HG03097 (cell line): ENCODE results near the gene GNGT2.

ENCODE experiments used
- ATAC-seq: cut with Tn5 transposase; IDR thresholded peaks from one replicate; pipeline ENCODE4 v1.9.1; 2021; ENCODE audit not compliant: unreplicated experiment, low FRiP score

Gene GNGT2

DNA sequence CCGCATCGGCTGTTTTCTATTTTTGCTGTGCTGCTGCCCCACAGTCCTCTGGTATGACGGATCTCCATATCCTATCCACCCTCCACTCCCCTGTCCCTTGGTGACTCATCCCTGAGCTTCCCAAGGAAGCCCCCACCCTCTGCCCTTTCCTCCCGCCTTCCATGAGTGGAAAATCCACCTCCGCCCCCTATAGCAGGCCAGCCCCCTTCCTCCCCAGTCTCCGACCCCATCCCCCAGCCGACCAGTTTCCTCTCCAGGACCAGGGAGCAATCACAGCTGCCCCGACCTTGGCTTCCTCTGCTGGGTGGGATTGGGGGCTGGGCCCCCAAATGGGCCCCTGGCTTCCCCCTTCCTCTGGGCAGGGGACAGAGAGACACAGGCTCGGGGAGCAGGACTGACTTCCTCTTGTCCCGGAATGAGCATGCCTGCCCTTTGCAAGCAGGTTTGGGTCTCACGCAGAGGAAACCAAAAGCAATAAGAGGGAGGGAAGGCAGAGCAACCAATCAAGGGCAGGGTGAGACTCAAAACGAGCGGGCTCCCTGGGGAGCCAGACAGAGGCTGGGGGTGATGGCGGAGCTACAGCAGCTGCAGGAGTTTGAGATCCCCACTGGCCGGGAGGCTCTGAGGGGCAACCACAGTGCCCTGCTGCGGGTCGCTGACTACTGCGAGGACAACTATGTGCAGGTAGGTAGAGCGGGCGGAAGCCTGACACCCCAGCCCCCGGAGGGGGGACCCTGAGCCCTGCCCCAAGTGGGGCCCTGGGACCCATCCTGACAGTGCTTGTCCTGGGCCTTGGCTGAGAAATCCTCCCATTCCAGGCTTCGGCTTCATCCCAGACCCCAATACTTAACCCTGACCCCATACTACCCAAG lies at the start of gene GNGT2, which contains the start of gene ABI3:
Gene GNGT2 (minus strand): TSS at position 417 of the 872 bp plus-strand sequence. CDS start 3,152 bp downstream, outside the sequence.
Gene ABI3 (plus strand): TSS at position 550 of the 872 bp plus-strand sequence. CDS start 18 bp downstream, at position 568.
- peak; percentile 74 for ATAC-seq

DNA sequence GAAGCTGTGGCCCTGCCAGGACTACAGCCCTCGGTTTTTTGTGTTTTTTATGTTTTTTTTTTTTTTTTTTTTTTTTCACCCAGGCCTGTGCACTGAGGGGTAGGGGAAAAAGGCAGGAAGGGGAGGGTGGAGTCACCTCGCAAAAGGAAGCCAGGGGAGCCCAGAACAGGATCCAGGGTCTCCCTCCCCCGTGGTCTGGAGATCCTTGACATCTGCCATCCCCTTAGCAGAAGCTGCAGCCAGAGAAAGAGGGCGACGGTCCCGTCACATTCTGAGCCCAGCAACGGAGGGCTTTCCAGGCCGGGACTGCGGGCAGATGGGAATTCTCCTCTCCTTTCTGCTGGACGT lies 49.3 kb upstream of the GNGT2 start:
- ATAC-seq, result no peak

DNA sequence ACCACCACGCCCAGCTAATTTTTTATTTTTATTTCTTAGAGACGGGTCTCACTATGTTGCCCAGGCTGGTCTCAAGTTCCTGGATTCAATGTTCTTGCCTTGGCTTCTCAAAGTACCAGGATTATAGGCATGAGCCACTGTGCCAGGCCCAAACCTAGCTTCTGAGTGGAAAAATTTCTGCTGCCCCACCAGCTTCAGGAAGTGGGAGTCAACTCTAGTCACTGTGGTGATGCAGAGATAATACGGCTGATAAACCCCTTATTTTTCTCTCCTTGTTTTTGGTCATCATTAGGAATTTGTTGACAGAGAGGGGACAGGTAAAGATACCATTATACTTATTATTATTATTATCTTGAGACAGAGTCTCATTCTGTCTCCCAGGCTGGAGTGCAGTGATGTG lies 48.0 kb upstream of the GNGT2 start:
- ATAC-seq, result no peak

DNA sequence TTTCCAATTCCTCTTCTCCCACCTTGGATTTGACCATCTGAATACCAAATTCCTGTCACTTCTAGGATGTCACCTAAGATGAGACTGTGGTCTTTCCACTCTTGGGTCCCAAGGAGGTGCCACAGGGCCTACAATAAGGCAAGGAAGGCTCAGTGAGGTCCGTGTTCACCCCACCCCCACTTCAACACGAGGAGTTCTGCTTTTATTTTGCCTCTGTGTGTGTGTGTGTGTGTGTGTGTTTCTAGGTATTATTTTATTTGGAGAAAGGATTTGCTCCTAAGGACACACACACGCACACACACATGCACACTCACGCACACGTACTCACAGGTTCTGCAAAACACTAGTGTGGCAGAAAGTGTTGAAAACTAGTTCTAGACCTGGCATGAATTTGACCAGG lies 44.8 kb upstream of the GNGT2 start:
- ATAC-seq, result no peak

DNA sequence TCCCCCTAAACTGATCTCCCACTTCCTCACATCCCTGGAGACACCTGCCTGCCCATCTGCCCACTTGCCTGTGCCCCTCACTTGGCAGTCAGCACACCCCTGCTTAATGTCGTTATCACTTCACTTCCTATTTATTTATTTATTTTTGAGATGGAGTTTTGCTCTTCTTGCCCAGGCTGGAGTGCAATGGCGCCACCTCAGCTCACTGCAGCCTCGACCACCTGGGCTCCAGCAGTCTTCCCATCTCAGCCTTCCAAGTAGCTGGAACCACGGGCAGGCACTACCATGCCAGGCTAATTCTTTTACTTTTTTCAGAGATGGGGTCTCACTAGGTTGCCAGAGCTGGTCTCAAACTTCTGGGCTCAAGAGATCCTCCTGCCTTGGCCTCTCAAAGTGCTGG lies 43.7 kb upstream of the GNGT2 start:
- no peak for ATAC-seq

DNA sequence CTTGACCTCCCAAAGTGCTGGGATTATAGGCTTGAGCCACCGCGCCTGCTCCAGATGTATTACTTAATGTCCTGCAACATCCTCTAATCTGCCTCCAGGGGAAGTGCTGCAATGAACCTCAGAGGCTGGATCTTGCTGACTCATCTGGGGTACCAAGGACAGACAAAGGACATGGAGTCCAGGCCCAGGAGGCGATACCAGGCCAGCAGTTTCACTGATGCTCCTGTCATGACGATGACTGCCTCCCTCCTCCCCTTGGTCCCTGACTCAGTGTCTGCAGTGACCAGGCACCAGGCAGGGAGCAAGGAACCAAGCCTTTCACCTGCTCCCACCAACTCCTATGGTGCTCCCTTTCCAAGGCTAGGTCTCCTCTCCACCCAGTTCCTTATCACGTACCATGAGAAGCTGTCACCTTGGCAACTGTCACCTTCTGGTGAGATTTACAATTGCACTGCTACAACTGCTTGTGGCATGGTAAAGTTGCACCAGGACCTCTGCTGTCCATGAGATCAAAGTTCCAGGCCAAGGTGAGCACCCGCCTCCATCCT lies 41.8 kb upstream of the GNGT2 start:
- no peak for ATAC-seq

DNA sequence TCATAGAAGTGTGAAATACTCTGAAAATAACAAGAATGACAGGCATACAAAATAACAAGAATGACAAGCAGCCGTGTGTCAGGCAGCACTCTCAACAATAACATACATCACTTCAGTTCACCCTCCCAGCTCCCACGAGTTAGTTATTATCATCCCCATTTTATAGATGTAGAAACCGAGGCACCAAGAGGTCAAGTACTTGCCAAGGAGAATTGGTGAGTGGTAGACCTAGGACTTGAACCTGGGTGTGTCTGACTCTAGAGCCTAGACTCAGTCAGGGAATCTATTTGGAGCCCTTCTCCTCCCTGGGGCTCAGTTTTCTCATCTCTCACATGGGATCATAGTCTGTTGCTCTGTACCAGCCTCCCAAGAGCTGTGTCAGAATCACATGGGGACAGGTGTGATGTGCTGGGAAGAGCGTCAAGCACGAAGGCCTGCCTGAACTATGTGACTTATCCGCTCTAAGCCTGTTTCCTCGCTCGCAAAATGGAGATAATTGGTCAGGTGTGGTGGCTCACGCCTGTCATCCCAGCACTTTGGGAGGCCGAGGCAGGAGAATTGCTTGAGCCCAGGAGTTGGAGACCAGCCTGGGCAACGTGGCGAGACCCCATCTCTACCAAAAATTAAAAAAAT lies 39.6 kb upstream of the GNGT2 start:
- no peak for ATAC-seq

DNA sequence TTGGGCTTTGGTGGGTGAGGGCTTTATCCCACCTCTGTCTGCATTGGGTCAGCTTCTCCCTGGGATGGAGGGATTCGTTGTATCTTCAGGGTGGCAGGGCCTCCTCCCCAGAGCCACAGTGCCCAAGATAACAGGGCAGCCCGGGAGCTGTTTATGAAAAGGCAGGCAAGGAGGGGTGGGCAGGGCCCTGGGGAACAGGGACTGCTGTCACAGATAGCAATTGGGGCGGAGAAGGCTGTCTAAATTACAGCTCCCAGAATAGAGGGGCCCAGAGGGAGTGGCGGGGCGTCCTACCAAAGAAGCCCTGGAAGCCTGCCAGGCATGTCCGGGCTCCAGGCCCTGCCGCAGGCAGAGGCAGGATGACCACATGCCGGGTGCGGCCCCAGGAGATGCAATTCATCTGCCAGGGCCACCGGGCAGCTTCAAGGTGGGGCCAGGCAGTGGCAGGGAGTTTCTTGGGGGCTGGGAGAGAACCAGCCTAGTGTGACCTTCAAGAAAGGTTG lies 39.0 kb upstream of the GNGT2 start:
- ATAC-seq, result no peak

DNA sequence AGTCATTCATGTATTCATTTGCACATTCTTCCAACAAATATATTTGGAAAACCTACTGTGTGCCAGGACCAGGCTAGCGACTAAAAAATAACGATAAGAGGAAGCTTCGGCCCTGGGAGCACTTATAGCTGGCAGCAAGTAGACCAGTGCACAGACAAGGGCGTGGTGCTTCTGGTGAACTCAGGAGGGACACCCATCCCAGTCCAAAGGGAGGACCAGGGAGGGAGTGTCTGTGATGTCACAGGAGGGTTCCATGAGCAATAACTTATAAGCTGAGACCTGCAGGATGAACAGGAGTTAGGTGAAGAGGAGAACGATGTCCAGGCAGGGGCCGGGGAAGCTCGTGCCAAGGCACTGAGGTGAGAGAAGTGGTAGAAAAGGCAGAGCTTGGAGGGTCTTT lies 37.6 kb upstream of the GNGT2 start:
- no peak for ATAC-seq

DNA sequence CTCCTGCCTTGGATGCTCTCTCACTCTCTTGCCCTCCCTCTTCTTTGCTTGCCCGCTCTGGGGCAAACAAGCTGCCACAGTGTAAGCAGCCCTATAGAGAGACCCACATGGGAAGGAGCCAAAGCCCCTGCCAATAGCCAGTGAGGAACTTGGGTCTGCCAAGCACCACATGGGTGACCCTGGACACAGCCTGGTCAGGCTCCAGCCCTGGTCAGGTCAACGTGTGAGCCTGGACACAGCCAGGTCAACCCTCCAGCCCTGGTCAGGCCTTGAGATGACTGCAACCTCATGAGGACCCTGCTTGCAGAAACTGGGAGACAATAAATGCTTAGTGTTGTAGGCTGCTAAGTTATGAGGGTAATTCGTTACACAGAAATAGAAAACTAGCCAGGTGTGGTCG lies 34.5 kb upstream of the GNGT2 start:
- no peak for ATAC-seq

DNA sequence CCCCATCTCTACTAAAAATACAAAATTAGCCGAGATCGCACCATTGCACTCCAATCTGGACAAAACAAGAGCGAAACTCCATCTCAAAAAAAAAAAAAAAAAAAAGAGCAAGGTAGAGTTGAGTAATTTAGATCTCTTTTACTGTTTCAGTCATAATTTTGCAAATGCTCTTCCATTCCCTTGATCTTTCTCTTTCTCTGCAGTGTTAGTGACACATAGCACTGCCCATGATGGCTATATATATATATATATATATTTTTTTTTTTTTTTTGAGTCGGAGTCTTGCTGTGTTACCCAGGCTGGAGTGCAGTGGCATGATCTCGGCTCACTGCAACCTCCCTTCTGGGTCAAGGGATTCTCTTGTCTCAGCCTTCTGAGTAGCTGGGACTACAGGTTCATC lies 32.4 kb upstream of the GNGT2 start:
- no peak for ATAC-seq

DNA sequence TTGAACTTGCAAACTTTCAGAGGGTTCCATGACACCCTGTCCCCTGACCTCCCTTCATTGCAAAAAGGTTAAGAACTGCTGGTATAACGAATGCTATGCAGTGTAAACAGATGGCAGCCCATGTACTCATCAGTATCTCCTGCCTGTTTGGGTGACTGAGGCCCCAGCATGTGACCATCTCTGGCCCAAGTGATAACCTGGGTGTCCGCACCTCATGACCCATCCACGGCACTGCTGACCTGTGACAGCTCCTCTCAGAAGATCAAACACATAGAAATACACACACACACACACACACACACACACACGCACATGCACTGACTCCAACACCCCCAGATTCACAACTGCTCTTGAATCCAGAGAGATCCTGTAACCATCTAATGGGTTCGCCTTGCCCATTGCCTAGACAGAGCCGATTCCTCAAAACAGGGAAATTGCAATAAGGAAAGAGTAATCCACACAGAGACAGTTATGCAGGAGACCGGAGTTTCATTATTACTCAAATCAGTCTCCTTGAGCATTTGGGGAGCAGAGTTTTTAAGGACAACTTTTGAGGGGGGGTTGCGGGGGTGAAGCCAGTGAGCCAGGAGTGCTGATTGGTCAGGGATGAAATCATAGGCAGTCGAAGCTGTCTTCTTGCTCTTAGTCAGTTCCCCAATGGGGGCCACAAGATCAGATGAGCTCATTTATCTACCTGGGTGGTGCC lies 31.5 kb upstream of the GNGT2 start:
- ATAC-seq, result no peak

DNA sequence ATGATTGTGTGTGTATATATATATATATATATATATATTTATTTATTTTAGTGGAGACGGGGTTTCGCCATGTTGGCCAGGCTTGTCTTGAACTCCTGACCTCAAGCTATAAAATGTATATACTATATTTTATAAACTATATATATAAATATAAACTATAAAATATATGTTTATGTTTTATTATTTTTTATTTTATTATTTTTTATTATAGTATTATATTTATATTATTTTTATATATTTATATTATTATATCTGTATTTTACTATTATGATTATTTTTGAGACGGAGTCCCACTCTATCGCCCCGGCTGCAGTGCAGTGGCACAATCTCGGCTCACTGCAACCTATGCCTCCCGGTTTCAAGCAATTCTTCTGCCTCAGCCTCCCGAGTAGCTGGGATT lies 30.7 kb upstream of the GNGT2 start:
- no peak for ATAC-seq

DNA sequence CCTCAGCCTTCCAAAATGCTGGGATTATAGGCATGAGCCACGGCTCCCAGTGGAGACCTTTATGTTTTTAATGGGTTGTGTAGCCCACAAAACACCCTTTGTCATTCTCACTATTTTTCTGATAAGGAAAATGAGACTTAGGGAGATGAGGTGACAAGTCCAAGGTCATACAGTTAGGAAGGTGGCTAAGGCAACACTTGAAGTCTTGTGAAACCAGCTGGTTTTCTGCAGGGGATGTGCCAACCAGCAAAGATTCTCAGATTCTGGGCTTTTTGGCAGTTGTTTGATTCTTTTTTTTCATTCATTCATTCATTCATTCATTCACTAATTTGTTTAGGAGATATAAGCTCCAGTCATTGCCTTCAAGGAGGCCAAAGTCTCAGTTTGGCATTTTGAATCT lies 30.2 kb upstream of the GNGT2 start:
- ATAC-seq, result no peak

DNA sequence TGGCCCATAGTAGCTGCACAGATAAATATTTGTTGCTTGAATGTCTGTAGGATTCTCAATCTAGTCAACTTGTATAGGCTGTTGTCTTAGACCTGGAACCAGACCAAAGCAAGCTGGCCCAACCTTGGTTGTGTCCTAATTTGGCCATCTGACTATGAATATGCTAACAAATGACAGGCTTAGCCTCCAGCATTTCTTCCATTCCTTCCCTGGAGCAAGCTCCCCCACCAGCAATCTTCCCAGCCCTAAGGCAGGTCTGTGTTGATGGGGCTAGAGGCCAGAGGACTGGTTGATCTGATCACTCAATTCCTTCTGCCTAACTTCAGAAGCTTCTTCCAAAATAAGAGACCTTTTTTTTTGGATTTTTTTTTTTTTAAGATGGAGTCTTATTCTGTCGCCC lies 29.6 kb upstream of the GNGT2 start:
- no peak for ATAC-seq

DNA sequence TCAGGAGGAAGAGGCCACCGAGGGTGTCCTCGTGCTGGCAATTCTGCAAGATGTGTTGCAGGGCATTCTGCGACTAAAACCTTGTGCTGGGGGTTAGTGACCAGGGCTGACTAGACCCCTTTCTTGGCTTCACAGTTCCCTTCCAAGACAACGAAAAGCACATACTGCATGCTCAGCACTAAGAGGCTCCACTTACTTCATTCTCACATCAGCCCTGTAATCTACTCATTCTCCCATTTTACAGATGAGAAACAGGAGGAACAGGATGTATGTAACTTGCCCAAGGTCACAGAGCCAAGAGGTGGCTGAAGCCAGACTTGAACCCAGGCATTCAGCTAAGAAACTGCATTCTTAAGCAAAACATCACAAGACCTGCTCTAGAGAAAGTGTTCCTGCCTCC lies 25.5 kb upstream of the GNGT2 start:
- ATAC-seq, result no peak

DNA sequence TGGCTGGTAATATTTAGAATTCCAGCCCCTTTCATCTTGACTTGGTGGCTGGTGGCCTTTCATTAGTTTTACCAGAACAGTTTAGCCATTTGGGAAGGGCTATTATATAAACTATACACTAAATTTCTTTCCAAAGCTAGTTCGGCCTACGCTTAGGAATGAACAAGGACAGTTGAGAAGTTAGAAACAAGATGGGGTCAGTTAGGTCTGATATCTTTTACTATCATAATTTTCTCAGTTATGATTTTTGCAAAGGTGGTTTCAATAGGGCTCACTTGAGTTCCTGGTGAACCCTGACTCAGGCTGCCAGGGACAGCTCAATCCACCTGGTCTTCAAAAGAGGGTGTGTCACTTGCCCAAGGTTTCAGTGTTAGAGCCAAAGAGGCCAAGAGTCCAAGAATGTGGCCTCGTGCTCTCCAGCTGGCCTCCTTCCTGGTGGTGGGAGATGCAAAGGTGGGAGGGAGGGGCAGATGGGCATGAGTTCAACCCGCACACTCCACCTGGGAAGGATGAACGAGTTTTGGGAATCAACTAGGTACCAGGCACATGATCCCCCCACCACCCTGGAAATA lies 24.2 kb upstream of the GNGT2 start:
- ATAC-seq, result no peak

DNA sequence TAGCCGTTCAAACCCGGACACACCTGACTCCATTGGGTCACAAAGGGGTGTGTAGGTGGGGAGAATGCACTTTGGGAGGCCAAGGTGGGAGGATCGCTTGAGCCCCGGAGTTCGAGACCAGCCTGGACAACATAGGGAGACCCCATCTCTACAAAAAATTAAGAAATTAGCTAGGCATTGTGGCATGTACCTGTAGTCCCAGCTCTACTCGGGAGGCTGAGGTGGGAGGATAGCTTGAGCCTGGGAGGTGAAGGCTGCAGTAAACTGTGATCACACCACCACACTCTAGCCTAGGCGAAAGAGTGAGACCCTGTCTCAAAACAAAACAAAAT lies 21.2 kb upstream of the GNGT2 start:
- no peak for ATAC-seq

DNA sequence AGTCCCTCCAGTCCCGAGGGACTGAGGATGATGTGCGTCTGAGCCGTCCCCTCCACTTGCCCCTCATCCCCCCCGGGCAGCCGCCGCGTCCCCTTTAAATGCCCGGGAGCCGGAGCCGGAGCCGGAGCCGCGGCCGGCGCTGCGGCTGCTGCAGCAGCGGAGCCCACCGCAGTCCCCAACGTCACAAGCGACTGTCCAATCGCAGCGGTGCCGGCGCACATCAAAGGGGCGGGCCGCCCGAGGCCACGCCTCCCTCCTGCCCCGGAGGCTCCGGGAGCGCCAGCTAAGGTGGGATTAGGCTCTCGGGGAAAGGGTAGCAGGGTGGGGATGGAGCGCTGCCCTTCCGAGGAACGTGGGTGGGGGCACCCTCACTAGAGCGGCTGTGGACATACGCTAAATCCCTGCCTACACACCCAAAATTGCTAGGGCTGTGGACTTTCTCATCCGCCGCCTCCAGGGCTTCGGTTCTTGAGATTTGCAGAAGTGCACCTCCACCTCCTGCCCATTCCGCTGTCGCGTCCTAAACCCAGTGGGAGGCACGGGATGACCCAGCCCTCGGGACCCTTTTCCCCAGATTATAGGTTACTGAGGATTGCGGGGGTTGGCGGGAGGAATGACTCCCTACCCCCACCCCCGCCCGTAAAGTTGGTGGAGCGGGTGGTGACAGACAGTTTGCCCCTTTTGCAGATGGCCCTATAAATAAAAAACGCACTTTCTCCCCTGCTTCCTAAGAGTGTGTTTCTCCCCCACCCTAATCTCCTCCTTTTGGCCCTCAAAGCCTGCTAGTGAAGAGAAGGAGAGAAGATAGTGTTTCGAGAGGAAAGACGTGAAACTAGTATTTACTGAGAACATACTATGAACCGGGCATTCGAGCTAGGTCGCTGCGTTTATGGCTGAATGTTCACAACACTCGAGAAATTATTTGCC lies 20.5 kb upstream of the GNGT2 start, which contains the start of gene PHOSPHO1:
Gene PHOSPHO1 (minus strand): TSS at position 152 of the 927 bp plus-strand sequence. CDS start 4,096 bp downstream, outside the sequence.
- peak; percentile 89 for ATAC-seq
